Stomach (tissue), 4 donors: ENCODE data around the gene SCCPDH.

Source experiments
- EP300 ChIP-seq: sonication (generic); formaldehyde crosslinking; IDR thresholded peaks from one replicate; pipeline ENCODE4 v1.6.1; 2017; ENCODE audit warnings: antibody characterized with exemption
- POLR2A ChIP-seq, 4 donors: fragments of 450-650 bp; IDR thresholded peaks; one replicate each; pipeline ENCODE4 v1.6.1; 2016; ENCODE audit warnings: antibody characterized with exemption in 4 of 4, control low read depth in 2 of 4, mild to moderate bottlenecking in 1 of 4, moderate library complexity in 1 of 4
- POLR2AphosphoS5 ChIP-seq, 3 donors: sonication (generic); formaldehyde crosslinking; IDR thresholded peaks; one replicate each; pipeline ENCODE4 v1.6.1; 2016; ENCODE audit warnings: antibody characterized with exemption in 3 of 3
- TF ChIP-seq, protein P1 (sequence below), 7 experiments: fragments of 450-650 bp in 4 of 7; fragments of 200-600 bp in 3 of 7; sonication (generic) in 3 of 7; IDR thresholded peaks; one replicate each; pipeline ENCODE4 v1.5.1; 2016 to 2019; ENCODE audit warnings: antibody characterized with exemption in 7 of 7, control low read depth in 2 of 7, mild to moderate bottlenecking in 1 of 7

GRCh38 chr1:246687002-246687401 lies 37.2 kb upstream of the SCCPDH start:
- no peak for TF ChIP-seq POLR2A (IDR thresholded peaks at IDR 0.05)
- no peak for TF ChIP-seq POLR2AphosphoS5 (IDR thresholded peaks at IDR 0.05)
- TF ChIP-seq, protein P1, sequence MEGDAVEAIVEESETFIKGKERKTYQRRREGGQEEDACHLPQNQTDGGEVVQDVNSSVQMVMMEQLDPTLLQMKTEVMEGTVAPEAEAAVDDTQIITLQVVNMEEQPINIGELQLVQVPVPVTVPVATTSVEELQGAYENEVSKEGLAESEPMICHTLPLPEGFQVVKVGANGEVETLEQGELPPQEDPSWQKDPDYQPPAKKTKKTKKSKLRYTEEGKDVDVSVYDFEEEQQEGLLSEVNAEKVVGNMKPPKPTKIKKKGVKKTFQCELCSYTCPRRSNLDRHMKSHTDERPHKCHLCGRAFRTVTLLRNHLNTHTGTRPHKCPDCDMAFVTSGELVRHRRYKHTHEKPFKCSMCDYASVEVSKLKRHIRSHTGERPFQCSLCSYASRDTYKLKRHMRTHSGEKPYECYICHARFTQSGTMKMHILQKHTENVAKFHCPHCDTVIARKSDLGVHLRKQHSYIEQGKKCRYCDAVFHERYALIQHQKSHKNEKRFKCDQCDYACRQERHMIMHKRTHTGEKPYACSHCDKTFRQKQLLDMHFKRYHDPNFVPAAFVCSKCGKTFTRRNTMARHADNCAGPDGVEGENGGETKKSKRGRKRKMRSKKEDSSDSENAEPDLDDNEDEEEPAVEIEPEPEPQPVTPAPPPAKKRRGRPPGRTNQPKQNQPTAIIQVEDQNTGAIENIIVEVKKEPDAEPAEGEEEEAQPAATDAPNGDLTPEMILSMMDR (IDR thresholded peaks at IDR 0.05) = no peak
- TF ChIP-seq EP300 = no peak
